NCI-H1930 (cell line): ENCODE measurements around the gene NOTCH3.

Source experiments
- DNase-seq, 2 experiments: peaks; one replicate each; lab custom pipeline; 2025; lab: John Stamatoyannopoulos, UW

Gene NOTCH3

GRCh38 chr19:15236886-15237285 lies 36.1 kb upstream of the NOTCH3 start:
- DNase-seq: no peak

- no peak for DNase-seq
These were observed 35.0 kb upstream of the NOTCH3 start for GRCh38 chr19:15235781-15236180.

DNA sequence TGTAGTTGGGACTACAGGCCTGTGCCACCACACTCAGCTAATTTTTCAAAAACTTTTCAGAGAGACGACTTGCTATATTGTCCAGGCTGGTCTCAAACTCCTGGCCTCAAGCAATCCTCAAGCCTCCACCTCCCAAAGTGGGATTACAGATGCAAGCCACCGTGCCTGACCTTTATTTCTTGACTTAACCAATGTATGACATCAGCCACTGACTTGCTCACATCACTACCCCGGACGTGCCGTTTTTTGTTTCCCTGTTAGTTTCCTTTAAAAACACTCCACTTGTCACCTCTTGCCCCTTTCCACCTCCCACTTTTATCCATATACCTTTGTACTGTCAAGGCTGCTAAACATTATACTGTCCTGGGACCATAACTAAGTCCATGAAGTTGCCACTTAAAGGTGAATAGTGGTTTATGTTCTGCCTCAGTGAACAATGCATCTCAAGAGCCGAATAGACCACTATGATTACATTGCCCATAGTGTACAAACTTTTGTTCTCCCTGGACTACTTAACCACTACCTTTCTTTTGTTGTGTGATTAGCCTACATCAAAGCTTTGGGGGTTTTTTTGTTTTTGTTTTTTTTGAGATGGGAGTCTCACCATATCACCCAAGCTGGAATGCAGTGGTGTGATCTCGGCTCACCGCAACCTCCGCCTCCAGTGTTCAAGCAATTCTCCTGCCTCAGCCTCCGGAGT lies 33.8 kb upstream of the NOTCH3 start:
- no peak for DNase-seq

GRCh38 chr19:15231271-15231670 lies 30.5 kb upstream of the NOTCH3 start:
- DNase-seq: no peak

DNA sequence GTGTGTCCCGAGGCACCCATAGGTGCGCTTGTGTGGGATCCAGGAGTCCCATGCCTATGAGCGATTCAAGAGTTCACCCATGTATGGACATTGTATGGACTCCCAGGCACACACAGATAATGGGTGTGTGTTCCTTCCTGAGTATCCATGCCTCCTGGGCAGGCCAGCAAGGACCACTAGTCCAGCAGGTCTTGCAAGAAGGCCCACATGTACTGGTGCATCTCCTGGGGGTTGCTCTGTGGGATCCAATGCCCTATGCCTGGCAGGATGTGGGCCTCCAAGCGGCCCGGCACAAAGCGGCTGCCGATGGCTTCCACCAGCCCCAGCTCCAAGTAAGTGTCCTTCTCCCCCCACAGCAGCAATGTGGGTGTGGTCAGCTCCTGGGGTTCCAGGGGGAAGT lies 26.5 kb upstream of the NOTCH3 start:
- DNase-seq: no peak

DNA sequence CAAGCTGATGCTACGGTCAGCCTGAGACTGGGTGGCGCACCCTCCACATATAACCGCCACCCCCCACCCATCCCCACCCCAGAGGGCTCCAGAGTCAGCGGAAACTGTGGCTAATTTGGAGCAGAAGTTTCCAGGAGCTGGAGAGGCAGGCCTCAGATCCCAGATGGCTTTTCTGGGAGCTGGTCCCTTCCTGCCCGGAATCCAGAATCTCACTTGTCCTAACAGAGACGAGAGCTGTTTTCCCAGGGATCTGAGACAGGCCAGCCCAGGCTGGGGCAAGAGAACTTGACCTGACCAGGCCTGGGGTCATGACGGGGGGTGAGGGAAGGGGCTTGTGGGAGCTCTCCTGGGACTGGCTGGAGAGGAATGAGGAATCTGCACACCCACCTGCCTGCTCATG lies 25.0 kb upstream of the NOTCH3 start:
- no peak for DNase-seq

GRCh38 chr19:15223649-15224361 lies 23.0 kb upstream of the NOTCH3 start:
- no peak for DNase-seq

DNA sequence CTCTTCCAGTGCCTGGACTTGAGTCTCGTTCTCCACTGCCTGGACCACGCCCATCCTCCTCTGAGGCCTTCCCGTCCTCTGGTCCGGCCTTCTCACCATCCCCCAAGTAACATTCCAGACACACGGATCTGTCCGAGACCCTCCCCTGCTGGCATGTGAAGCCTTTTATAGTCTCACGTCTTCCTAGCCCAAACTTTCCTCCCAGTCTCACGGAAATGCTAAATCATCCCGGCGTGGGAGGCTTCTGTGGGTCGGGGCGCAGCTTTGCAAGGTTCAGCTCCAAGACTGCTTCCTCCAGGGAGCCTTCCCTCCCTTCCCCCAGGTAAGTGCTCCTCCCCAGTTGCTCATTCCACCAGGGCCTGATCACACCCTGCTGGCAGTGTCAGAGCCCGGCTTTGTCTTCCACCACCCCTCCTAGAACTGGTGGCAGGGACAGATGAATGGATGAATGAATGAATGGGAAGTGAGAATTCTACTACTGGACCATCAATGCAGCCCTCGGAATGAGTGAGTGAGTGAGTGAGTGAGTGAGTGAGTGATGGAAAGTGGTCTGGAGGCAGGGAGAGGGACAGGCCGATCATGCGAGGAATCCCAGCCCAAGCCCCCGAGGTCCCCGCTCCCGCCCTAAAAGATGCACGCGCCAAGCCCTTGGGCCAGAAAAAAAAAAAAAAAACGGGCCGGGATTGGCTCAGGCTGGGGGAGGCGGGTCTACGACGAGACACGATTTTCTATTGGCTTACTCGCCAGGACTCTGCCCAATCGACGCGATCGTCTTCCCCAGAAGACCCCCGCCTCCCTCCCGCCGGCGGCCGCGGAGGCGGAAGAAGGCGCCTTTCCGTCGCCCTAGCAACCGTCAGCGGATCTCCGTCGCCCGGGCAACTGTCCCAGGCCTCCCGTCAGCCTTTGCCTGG lies 22.2 kb upstream of the NOTCH3 start:
- DNase-seq: peak; percentile 85 to 90

DNA sequence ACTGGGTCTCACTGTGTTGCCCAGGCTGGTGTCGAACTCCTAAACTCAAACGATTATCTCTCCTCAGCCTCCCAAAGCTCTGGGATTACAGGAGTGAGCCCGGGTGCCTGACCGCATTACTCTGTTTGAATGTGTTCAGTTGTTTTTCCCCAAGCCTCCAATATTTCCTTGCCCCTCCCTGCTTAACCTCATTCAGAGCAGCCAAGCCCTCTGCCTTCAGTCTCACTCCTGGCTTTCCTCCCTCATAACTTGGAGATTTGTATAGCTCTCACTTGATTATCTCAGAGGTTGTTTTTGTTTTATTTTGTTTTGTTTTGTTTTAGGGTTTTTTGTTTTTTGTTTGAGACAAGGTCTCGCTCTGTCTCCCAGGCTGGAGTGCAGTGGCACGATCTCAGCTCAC lies 20.0 kb upstream of the NOTCH3 start:
- no peak for DNase-seq

- no peak for DNase-seq
These were observed 17.7 kb upstream of the NOTCH3 start for GRCh38 chr19:15218501-15218900.

- DNase-seq: no peak
These were observed 15.6 kb upstream of the NOTCH3 start for GRCh38 chr19:15216363-15216762.

DNA sequence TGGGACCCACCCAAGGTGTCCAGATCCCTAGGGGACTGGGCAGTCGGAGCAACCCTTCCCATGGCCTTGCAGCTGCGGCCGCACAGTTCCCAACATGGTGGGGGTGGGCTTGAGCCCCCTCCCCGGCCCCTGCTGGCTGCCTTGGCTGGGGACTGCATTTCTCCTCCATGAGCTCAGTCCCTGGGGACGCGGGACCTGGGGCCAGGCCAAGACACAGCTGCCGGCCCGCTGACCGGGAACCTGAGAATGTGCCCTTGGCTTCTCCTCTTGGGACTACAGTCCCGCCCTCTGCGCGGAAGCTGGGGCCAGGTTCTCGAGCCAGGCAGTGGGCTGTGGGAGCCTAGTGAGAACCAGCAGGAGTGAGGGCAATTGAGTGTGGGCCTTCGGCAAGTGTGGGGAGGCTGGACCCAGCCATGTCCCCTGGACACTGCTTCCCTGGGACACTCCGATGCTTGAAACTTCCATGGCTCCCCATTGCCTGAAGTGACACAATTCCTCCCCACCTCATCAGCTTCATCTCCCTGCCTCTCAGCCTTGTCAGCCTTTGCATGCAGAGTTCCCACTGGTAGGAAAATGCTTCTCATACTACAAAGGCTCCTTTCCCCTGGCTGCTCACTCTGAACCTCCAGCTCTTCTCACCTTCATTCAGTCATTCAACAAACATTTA lies 13.1 kb upstream of the NOTCH3 start:
- no peak for DNase-seq

GRCh38 chr19:15212711-15213110 lies 11.9 kb upstream of the NOTCH3 start:
- DNase-seq: no peak

GRCh38 chr19:15210323-15210781 lies 9.6 kb upstream of the NOTCH3 start:
- DNase-seq: no peak

DNA sequence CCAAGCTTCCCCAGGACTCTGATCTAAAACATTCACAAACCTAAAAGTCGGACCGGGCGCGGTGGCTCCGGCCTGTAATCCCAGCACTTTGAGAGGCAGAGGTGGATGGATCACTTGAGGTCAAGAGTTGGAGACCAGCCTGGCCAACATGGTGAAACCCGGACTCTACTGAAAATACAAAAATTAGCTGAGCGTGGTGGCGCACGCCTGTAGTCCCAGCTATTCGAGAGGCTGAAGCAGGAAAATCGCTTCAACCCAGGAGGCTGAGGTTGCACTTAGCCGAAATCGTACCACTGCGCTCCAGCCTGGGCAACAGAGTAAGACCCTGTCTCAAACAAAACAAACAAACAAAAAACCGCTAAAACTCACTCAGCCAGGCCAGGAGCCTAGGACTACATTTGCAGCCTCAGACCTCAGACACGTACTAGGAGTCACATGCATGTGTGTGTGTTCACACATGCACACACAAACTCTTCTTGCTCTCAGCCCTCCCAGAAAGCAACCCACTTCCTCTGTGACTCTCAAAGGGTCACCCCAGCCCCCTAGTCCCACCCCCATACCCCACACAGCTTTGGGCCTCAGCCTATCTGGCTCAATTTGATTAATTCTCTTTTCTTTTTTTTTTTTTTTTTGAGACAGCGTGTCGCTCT lies 704 bp upstream of the NOTCH3 start:
- DNase-seq: no peak

GRCh38 chr19:15199661-15200552 lies 888 bp downstream of the NOTCH3 start:
- DNase-seq: no peak

DNA sequence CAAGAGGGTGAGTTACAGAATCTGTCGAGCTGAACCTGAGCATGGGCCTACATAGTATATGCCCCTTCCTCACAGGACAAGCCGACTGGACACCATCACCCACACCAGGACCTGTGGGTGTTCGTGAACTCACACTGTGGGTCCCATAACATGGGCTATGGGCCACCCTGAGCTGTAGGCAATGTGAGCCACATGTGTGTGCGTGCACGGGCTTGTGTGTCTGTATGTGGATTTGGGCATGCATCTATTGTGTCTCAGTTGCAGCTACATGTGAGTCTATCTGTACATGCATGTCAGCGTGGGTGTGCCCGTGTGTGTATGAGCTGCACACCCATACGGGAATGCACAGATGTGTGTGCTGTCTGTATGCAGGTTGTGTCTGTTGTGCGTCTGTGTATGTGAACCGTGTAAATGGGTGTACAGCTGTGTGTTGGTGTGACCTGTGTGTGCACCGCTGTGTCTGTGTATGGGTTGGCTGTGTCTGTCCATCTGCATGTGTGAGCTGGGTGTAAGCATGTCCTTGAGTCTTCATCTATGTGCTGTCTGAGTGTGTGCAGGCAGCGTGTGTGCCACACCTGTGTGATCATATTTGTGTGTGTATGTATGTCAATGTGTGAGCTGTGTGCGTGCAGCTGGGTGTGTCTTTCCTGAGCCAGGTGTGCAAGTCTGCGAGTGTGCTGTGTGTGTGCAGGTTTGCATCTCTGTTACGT lies 1.7 kb downstream of the NOTCH3 start:
- DNase-seq: no peak

GRCh38 chr19:15197942-15198341 lies 2.9 kb downstream of the NOTCH3 start:
- DNase-seq: no peak

DNA sequence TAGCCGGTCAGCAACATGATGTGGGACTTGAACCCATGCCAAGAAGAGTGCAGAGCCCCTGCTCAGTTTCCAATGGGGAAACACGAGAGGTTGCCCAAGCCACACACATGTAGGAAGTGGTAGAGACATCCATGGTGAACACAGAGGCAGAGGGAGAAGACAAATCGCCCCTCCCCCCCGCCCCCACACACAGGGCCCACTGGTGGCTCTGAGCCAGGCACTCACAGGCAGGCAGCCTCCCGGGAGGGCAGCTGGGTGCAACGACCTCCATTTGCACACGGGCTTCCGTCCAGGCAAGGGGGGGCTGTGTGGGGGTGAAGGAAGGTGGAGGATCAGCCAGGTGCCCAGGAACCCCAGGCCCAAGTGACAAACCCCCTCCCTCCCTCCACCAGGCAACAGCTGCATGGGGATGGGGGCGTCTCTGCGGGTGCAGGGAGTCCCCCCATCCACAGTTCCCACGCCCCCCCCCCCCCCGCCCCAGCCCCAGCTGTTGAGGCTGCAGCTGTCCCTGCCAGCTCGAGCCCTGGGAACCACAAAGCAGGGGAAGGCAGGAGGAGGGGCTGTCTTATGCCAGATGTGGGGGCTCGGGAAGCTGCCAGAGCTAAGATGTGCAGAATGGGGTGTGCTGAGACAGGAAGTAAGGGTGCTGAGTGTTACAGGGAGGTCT lies 3.4 kb downstream of the NOTCH3 start:
- no peak for DNase-seq
